ENCODE results near the gene TEK.

The TEK gene

GRCh38 chr9:27094640-27095298 lies 14.3 kb upstream of the TEK start:
- no peak overlapping the region for H3K27ac Mint-ChIP-seq
- H3K9me3 Mint-ChIP-seq = peaks cover 3% of the 10 kb centered on the region
- no peaks in the 10 kb centered on the region for H3K36me3 Mint-ChIP-seq (ENCODE audit: low read depth)
- H3K4me3 Mint-ChIP-seq = no peak overlapping the region
- no peaks in the 10 kb centered on the region for H3K4me1 Mint-ChIP-seq (ENCODE audit: low read depth)
- H3K27me3 Mint-ChIP-seq (ENCODE audit: low read depth) = peaks cover 5% of the 10 kb centered on the region

- Mint-ChIP-seq H3K36me3 (ENCODE audit: low read depth) (no peaks in the 10 kb centered on the region), H3K4me3 (no peak overlapping the region), H3K27ac (no peak overlapping the region), H3K9me3 (no peaks in the 10 kb centered on the region), H3K4me1 (ENCODE audit: low read depth) (no peaks in the 10 kb centered on the region), H3K27me3 (ENCODE audit: low read depth) (no peaks in the 10 kb centered on the region)
These were observed 1.8 kb upstream of the TEK start for GRCh38 chr9:27107241-27107640.

- Mint-ChIP-seq H3K27ac (no peak overlapping the region), H3K9me3 (no peaks in the 10 kb centered on the region), H3K4me1 (ENCODE audit: low read depth) (no peaks in the 10 kb centered on the region), H3K27me3 (ENCODE audit: low read depth) (no peaks in the 10 kb centered on the region), H3K4me3 (no peak overlapping the region), H3K36me3 (ENCODE audit: low read depth) (no peaks in the 10 kb centered on the region)
These were observed 596 bp downstream of the TEK start for GRCh38 chr9:27109621-27110020.

GRCh38 chr9:27110181-27110580 lies 1.2 kb downstream of the TEK start:
- Mint-ChIP-seq H3K27me3 (ENCODE audit: low read depth) (no peaks in the 10 kb centered on the region), H3K4me1 (ENCODE audit: low read depth) (no peaks in the 10 kb centered on the region), H3K27ac (no peak overlapping the region), H3K4me3 (no peak overlapping the region), H3K9me3 (no peaks in the 10 kb centered on the region), H3K36me3 (ENCODE audit: low read depth) (no peaks in the 10 kb centered on the region)

GRCh38 chr9:27112235-27112634 lies 3.2 kb downstream of the TEK start:
- Mint-ChIP-seq H3K27ac (no peak overlapping the region), H3K9me3 (no peaks in the 10 kb centered on the region), H3K27me3 (ENCODE audit: low read depth) (no peaks in the 10 kb centered on the region), H3K4me1 (ENCODE audit: low read depth) (no peaks in the 10 kb centered on the region), H3K4me3 (no peak overlapping the region), H3K36me3 (ENCODE audit: low read depth) (no peaks in the 10 kb centered on the region)

- Mint-ChIP-seq H3K27ac (no peak overlapping the region), H3K4me1 (ENCODE audit: low read depth) (no peaks in the 10 kb centered on the region), H3K4me3 (no peak overlapping the region), H3K27me3 (ENCODE audit: low read depth) (no peaks in the 10 kb centered on the region), H3K36me3 (ENCODE audit: low read depth) (no peaks in the 10 kb centered on the region), H3K9me3 (no peaks in the 10 kb centered on the region)
These were observed 8.6 kb downstream of the TEK start for GRCh38 chr9:27117489-27118135.

GRCh38 chr9:27118916-27119315 lies 9.9 kb downstream of the TEK start:
- H3K27me3 Mint-ChIP-seq (ENCODE audit: low read depth) = no peaks in the 10 kb centered on the region
- H3K4me3 Mint-ChIP-seq = no peak overlapping the region
- H3K36me3 Mint-ChIP-seq (ENCODE audit: low read depth) = no peaks in the 10 kb centered on the region
- no peak overlapping the region for H3K27ac Mint-ChIP-seq
- no peaks in the 10 kb centered on the region for H3K9me3 Mint-ChIP-seq
- no peaks in the 10 kb centered on the region for H3K4me1 Mint-ChIP-seq (ENCODE audit: low read depth)

- Mint-ChIP-seq H3K27ac (no peak overlapping the region), H3K36me3 (ENCODE audit: low read depth) (no peaks in the 10 kb centered on the region), H3K4me3 (no peak overlapping the region), H3K27me3 (ENCODE audit: low read depth) (no peaks in the 10 kb centered on the region), H3K4me1 (ENCODE audit: low read depth) (no peaks in the 10 kb centered on the region), H3K9me3 (no peaks in the 10 kb centered on the region)
These were observed 15.1 kb downstream of the TEK start for GRCh38 chr9:27124151-27124550.

- H3K36me3 Mint-ChIP-seq (ENCODE audit: low read depth) = no peaks in the 10 kb centered on the region
- H3K4me1 Mint-ChIP-seq (ENCODE audit: low read depth) = no peaks in the 10 kb centered on the region
- H3K4me3 Mint-ChIP-seq = no peak overlapping the region
- H3K27ac Mint-ChIP-seq = no peak overlapping the region
- no peaks in the 10 kb centered on the region for H3K9me3 Mint-ChIP-seq
- H3K27me3 Mint-ChIP-seq (ENCODE audit: low read depth) = no peaks in the 10 kb centered on the region
These were observed 16.0 kb downstream of the TEK start for GRCh38 chr9:27125030-27125429.

- H3K4me3 Mint-ChIP-seq = no peak overlapping the region
- no peaks in the 10 kb centered on the region for H3K36me3 Mint-ChIP-seq (ENCODE audit: low read depth)
- no peaks in the 10 kb centered on the region for H3K27me3 Mint-ChIP-seq (ENCODE audit: low read depth)
- H3K4me1 Mint-ChIP-seq (ENCODE audit: low read depth) = no peaks in the 10 kb centered on the region
- no peaks in the 10 kb centered on the region for H3K9me3 Mint-ChIP-seq
- H3K27ac Mint-ChIP-seq = no peak overlapping the region
These were observed 16.9 kb downstream of the TEK start for GRCh38 chr9:27125936-27126335.

GRCh38 chr9:27126670-27127069 lies 17.6 kb downstream of the TEK start:
- H3K27ac Mint-ChIP-seq = no peak overlapping the region
- H3K9me3 Mint-ChIP-seq = no peaks in the 10 kb centered on the region
- H3K36me3 Mint-ChIP-seq (ENCODE audit: low read depth) = no peaks in the 10 kb centered on the region
- no peak overlapping the region for H3K4me3 Mint-ChIP-seq
- H3K27me3 Mint-ChIP-seq (ENCODE audit: low read depth) = no peaks in the 10 kb centered on the region
- H3K4me1 Mint-ChIP-seq (ENCODE audit: low read depth) = no peaks in the 10 kb centered on the region

- H3K36me3 Mint-ChIP-seq (ENCODE audit: low read depth) = no peaks in the 10 kb centered on the region
- H3K27ac Mint-ChIP-seq = no peak overlapping the region
- no peaks in the 10 kb centered on the region for H3K27me3 Mint-ChIP-seq (ENCODE audit: low read depth)
- H3K9me3 Mint-ChIP-seq = no peaks in the 10 kb centered on the region
- no peaks in the 10 kb centered on the region for H3K4me1 Mint-ChIP-seq (ENCODE audit: low read depth)
- H3K4me3 Mint-ChIP-seq = no peak overlapping the region
These were observed 20.2 kb downstream of the TEK start for GRCh38 chr9:27129221-27129620.

- H3K9me3 Mint-ChIP-seq = no peaks in the 10 kb centered on the region
- no peak overlapping the region for H3K4me3 Mint-ChIP-seq
- H3K27ac Mint-ChIP-seq = no peak overlapping the region
- no peaks in the 10 kb centered on the region for H3K27me3 Mint-ChIP-seq (ENCODE audit: low read depth)
- H3K4me1 Mint-ChIP-seq (ENCODE audit: low read depth) = no peaks in the 10 kb centered on the region
- H3K36me3 Mint-ChIP-seq (ENCODE audit: low read depth) = no peaks in the 10 kb centered on the region
These were observed 22.7 kb downstream of the TEK start for GRCh38 chr9:27131731-27132130.

GRCh38 chr9:27133817-27134216 lies 24.8 kb downstream of the TEK start:
- H3K36me3 Mint-ChIP-seq (ENCODE audit: low read depth) = no peaks in the 10 kb centered on the region

GRCh38 chr9:27142299-27142930 lies 33.4 kb downstream of the TEK start:
- no peak overlapping the region for H3K4me3 Mint-ChIP-seq
- no peaks in the 10 kb centered on the region for H3K4me1 Mint-ChIP-seq (ENCODE audit: low read depth)
- H3K27me3 Mint-ChIP-seq (ENCODE audit: low read depth) = no peaks in the 10 kb centered on the region
- H3K27ac Mint-ChIP-seq = no peak overlapping the region
- no peaks in the 10 kb centered on the region for H3K36me3 Mint-ChIP-seq (ENCODE audit: low read depth)
- peaks cover 8% of the 10 kb centered on the region for H3K9me3 Mint-ChIP-seq

More at GRCh38 chr9:27133817-27134216, 24.8 kb downstream of the TEK start:
- H3K4me1 Mint-ChIP-seq (ENCODE audit: low read depth) = no peaks in the 10 kb centered on the region
- H3K27ac Mint-ChIP-seq = no peak overlapping the region
- peaks cover 8% of the 10 kb centered on the region for H3K9me3 Mint-ChIP-seq
- H3K4me3 Mint-ChIP-seq = no peak overlapping the region
- no peaks in the 10 kb centered on the region for H3K27me3 Mint-ChIP-seq (ENCODE audit: low read depth)
